ENCODE results near the gene ZHX3. TPM values are rescaled to one million over a fixed set of nuclear protein-coding genes. Genes with fewer than 3 reads are reported as not detected.

ZHX3 gene
- total and polyA plus RNA-seq, 9 of the 15 experiments (the other 6 are each of a cell fraction or from before 2014, with no cell fraction given) = 0.80 to 14.6 (median 4.9) TPM

GRCh38 chr20:41352666-41353065 is 35.1 kb upstream of the ZHX3 start:
- Histone ChIP-seq H3K36me3 (ENCODE audit: control insufficient read depth, insufficient read depth, low read length) (peaks cover 2% of the 10 kb centered on the region; the same call in 1 of the 3 replicates), H3K27ac (ENCODE audit: extremely low read depth, low read depth, low read length) (no peak overlapping the region), H3K27me3 (ENCODE audit: control insufficient read depth in 2 of 2, insufficient read depth in 2 of 2, low read length in 2 of 2) (no peaks in the 10 kb centered on the region), H4K20me1 (replicated peaks; ENCODE audit: control insufficient read depth, insufficient read depth, low read length) (no peaks in the 10 kb centered on the region; the same call in 1 of the 2 replicates), H3K79me2 (ENCODE audit: control insufficient read depth, insufficient read depth, low read length) (no peaks in the 10 kb centered on the region), H3K4me1 (replicated peaks in 1 of 2; ENCODE audit: control insufficient read depth in 2 of 2, insufficient read depth in 2 of 2, low read length in 2 of 2) (peaks cover 0 to 3% of the 10 kb centered on the region in 2 experiments; a peak in 1 of 5 replicates), H2AFZ (ENCODE audit: low read depth, low read length) (no peak overlapping the region), H3K4me2 (ENCODE audit: insufficient read depth, low read length) (no peak overlapping the region), H3K9ac (ENCODE audit: insufficient read depth in 1 of 2, low read depth in 2 of 2, low read length in 2 of 2) (no peak overlapping the region), H3K4me3 (no peak overlapping the region), H3K9me3 (replicated peaks; ENCODE audit: control insufficient read depth, insufficient read depth, low read depth, low read length) (no peaks in the 10 kb centered on the region), H3K9me1 (ENCODE audit: control insufficient read depth, insufficient read depth, low read length) (no peaks in the 10 kb centered on the region)
- intact Hi-C loops (cut with micrococcal nuclease) (no loop called here), in situ Hi-C loops (cut with MboI) (no loop called here)
- ATAC-seq (peak; percentile 28; the same call in 1 of the 3 replicates), FAIRE-seq (no peak), DNase-seq (ENCODE audit: extremely low read depth in 1 of 4, low spot score in 3 of 4) (no peak)
- CTCF ChIA-PET (ENCODE audit: low intra/inter-chr PET ratio) = no interaction called here
- POLR2A ChIA-PET = interaction anchor here (1.7 kb wide), 1 partner anchor 73 kb away, joined by 3 read pairs; no protein-coding TSS in a partner anchor
- TF ChIP-seq CTCF (IDR thresholded peaks at IDR 0.05 in 2 of 3, conservative IDR thresholded peaks at IDR 0.05 in 1 of 3; ENCODE audit: insufficient read depth in 2 of 3, low read depth in 1 of 3, low read length in 3 of 3) (peak in 2 of 3 experiments; percentile 2 to 21; a peak in 1 of 6 replicates), RAD21 (CRISPR knock-in tag; conservative IDR thresholded peaks at IDR 0.05 in 1 of 2, IDR thresholded peaks at IDR 0.05 in 1 of 2) (no peak)
- 51% methylated on average over 5 of the region's 5 CpGs for WGBS (ENCODE audit: insufficient coverage, low coverage, missing lambda C conversion rate)
- BruUV-seq (replicated peaks) = no TSS peak

DNA sequence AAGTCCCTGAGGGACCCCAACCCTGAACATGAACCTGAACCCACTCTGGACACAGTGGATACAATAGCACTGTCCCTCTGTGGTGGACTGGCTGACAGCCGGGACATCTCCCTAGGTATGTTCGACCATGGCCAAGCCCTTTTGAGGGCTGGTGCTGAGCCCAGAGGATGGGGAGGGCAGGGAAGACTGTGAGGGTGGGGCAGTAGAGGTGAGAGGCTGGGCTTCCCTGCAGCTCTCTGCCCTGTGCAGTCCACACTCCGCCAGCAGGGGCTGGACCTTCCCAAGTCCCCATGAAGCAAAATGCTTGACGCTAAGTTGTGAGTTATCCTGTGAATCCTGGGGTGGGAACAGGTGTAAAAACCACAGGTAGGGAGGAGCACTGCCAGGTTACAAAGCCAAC is 34.6 kb upstream of the ZHX3 start:
- Histone ChIP-seq H3K4me2 (ENCODE audit: insufficient read depth, low read length) (no peak overlapping the region), H3K4me1 (replicated peaks in 1 of 2; ENCODE audit: control insufficient read depth in 2 of 2, insufficient read depth in 2 of 2, low read length in 2 of 2) (peaks cover 0 to 8% of the 10 kb centered on the region in 2 experiments; a peak in 1 of 5 replicates), H4K20me1 (replicated peaks; ENCODE audit: control insufficient read depth, insufficient read depth, low read length) (no peaks in the 10 kb centered on the region; the same call in 1 of the 2 replicates), H3K27me3 (ENCODE audit: control insufficient read depth in 2 of 2, insufficient read depth in 2 of 2, low read length in 2 of 2) (no peaks in the 10 kb centered on the region), H3K4me3 (no peak overlapping the region), H3K9me3 (replicated peaks; ENCODE audit: control insufficient read depth, insufficient read depth, low read depth, low read length) (no peaks in the 10 kb centered on the region), H3K79me2 (ENCODE audit: control insufficient read depth, insufficient read depth, low read length) (no peaks in the 10 kb centered on the region), H3K9me1 (ENCODE audit: control insufficient read depth, insufficient read depth, low read length) (no peaks in the 10 kb centered on the region), H3K27ac (ENCODE audit: extremely low read depth, low read depth, low read length) (no peak overlapping the region), H2AFZ (ENCODE audit: low read depth, low read length) (no peak overlapping the region), H3K36me3 (ENCODE audit: control insufficient read depth, insufficient read depth, low read length) (peaks cover 2% of the 10 kb centered on the region; the same call in 1 of the 3 replicates), H3K9ac (ENCODE audit: insufficient read depth in 1 of 2, low read depth in 2 of 2, low read length in 2 of 2) (no peak overlapping the region; a peak in 1 of 4 replicates)
- DNase-seq (ENCODE audit: extremely low read depth in 1 of 4, low spot score in 3 of 4) (peak in 3 of 4 experiments; percentile 23 to 44 (median 39)), ATAC-seq (peak; percentile 84), FAIRE-seq (no peak)
- 30% methylated on average over 4 of the region's 4 CpGs for WGBS (ENCODE audit: insufficient coverage, low coverage, missing lambda C conversion rate)
- BruUV-seq (replicated peaks) = no TSS peak
- TF ChIP-seq, protein P1, sequence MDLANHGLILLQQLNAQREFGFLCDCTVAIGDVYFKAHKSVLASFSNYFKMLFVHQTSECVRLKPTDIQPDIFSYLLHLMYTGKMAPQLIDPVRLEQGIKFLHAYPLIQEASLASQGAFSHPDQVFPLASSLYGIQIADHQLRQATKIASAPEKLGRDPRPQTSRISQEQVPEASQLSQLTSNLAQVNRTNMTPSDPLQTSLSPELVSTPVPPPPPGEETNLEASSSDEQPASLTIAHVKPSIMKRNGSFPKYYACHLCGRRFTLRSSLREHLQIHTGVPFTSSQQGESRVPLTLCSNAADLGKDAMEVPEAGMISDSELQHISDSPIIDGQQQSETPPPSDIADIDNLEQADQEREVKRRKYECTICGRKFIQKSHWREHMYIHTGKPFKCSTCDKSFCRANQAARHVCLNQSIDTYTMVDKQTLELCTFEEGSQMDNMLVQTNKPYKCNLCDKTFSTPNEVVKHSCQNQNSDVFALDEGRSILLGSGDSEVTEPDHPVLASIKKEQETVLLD (IDR thresholded peaks at IDR 0.05) = no peak
- no peak for TF ChIP-seq ZNF589 (CRISPR knock-in tag; IDR thresholded peaks at IDR 0.05; ENCODE audit: low read depth)
- peak; percentile 21 to 34 (median 27); a peak in 4 of 6 replicates for TF ChIP-seq CTCF (IDR thresholded peaks at IDR 0.05 in 2 of 3, conservative IDR thresholded peaks at IDR 0.05 in 1 of 3; ENCODE audit: insufficient read depth in 2 of 3, low read depth in 1 of 3, low read length in 3 of 3)
- in situ Hi-C loops (cut with MboI) = no loop called here
- POLR2A ChIA-PET = no interaction called here
- CTCF ChIA-PET (ENCODE audit: low intra/inter-chr PET ratio) = no interaction called here
- intact Hi-C loops (cut with micrococcal nuclease) = no loop called here
